Posterior cingulate gyrus (tissue), 11 donors: ENCODE results near the gene EFCAB3.
"Not testable (repeated sequence)": the region's sequence is repeated elsewhere in the genome, so short reads cannot be mapped to it uniquely, and the experiment has no call there.

ENCODE experiments used
- DNase-seq, 10 donors: peaks; one replicate each; pipeline versions ENCODE4 v3.0.0 to v3.0.0-alpha.2; 2020 to 2021; ENCODE audit warnings: mixed read lengths in 3 of 10
- intact Hi-C: fragments of 100-400 bp; cut with DNase I; formaldehyde crosslinking; loops from one replicate; pipeline ENCODE4 v1.15.1; 2023

Gene EFCAB3

GRCh38 chr17:62380253-62380652 is at the start of gene EFCAB3:
EFCAB3 (plus strand) TSS chr17:62380553; CDS start chr17:62382980, 2,427 bp downstream.
- intact Hi-C loops: no loop called here

DNA sequence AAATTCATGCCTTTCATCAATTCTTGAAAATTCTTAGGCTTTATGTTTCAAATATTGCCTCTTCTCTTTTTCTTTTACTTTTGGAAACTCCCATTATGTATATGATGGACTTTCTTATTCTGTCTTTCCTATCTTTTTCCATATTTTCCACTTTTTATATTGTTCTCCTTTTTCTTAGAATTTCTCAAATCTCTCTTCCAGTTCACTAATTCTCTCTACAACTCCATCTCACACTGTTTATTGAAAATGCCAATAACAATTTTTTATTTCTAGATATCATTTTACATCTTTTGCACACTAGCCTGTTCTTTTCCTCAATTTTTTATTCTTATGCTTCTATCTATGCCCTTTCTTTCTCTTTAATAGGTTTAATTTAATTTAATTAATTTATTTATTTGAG is 43.8 kb upstream of the EFCAB3 start:
- intact Hi-C loops: no loop called here
- DNase-seq: no peak

More at GRCh38 chr17:62380253-62380652, at the start of gene EFCAB3:
- no peak for DNase-seq

DNA sequence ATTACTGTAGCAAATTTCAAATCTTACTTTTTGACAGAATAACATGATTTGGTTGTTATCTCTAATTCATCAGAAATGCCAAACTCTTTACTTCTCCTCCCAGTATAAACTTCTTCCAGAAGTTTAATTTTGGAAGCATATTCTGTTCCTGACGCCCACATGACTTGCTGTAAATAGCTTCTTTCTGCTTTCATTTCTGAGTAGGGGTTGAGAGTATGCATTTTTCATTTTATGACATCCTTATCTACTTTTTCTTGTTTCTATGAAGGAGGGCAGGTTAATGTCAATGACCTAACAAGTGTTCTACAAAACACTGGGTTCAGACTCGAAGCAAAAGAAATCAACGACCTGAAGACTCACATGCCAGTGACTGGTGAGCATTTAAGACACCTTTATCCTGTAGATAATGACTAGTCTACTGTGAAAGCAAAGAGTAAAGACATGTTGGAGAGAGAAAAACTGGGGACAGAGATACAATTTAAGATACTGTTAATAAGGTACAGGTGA is 36.5 kb upstream of the EFCAB3 start:
- no peak for DNase-seq
- intact Hi-C loops: no loop called here

DNA sequence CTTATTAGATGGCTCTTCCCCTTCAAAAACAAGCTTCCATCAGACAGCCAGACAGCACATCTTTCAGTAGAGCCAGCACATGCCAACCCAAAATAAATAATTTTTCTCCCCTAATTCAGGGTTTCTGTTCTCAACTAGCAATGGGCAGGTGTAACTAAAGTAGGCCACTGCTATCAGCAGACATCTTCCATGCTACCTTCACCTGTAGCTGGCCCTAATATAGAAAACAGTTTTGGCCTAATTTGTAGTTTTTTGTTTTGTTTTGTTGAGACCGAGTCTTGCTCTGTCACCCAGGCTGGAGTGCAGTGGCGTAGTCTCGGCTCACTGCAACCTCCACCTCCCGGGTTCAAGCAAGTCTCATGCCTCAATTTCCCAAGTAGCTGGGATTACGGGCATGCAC is 29.2 kb upstream of the EFCAB3 start:
- intact Hi-C loops: no loop called here
- DNase-seq: no peak

- DNase-seq: no peak
- intact Hi-C loops: no loop called here
These were observed 14.2 kb upstream of the EFCAB3 start for GRCh38 chr17:62366191-62366590.

- peak in 1 of 10 donors; percentile 79 for DNase-seq
- intact Hi-C loops: no loop called here
These were observed 1.2 kb downstream of the EFCAB3 start for GRCh38 chr17:62381561-62381960.

- intact Hi-C loops: no loop called here
- no peak for DNase-seq
These were observed 8.5 kb downstream of the EFCAB3 start for GRCh38 chr17:62388856-62389255.

DNA sequence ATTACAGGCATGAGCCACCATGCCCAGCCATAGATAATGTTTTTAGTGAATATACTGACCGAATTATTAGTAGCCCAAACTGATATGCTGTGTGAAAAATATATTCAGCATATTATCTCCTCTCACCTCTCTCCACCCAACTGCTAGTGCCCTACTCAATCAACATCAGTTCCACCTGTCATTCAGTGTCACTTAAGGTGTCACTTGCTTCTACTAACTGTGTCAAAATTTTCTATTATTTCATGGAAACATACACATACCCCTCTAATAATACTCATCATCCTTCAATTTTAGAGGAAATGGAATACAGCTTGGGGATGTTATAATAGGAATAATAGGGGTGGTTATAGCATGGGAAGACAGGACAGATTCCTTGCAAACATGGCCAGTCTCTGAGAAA is 12.6 kb downstream of the EFCAB3 start:
- intact Hi-C loops: no loop called here
- DNase-seq: no peak

- no peak for DNase-seq
- intact Hi-C loops: no loop called here
These were observed 18.5 kb downstream of the EFCAB3 start for GRCh38 chr17:62398891-62399290.

DNA sequence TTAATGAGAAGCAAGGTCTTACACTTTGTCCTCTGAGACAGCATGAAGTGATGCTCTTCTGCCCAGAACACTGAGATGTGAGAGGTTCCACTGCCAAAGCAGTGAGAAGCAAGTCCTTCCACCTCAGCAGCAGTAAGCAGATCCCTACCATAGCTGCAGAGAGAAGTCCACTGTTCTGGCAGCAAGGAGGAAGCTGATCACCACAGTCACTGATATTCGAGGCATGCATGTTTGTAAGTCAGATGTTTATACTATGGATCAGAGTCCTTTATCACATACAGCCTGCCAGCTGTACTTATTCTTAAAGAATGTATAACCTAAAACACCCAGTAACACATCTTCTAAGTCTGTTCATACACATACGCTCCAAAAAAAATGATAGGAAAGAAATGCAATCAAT is 25.1 kb downstream of the EFCAB3 start:
- intact Hi-C loops: no loop called here
- no peak for DNase-seq

DNA sequence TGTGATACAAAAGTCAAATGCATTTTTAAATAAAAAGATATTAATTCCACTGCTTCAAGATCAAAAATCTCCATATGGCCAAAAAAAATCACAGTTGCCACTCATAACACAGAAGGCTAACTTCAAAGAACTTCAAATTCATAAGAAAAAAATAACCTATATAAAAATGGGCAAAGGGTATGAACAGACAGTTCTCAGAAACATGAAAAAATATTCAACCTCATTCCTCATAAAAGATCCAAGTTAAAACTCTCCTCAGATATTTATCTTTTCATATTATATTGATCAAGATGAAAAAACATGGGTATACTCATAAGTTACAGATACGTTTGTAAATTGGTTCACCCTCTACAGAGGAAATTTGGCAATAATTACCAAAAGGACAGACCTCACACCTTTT is 32.7 kb downstream of the EFCAB3 start:
- DNase-seq, intact Hi-C loops: not testable (repeated sequence)

- intact Hi-C loops: not testable (repeated sequence)
These were observed 43.5 kb downstream of the EFCAB3 start, which contains the start of gene METTL2A for GRCh38 chr17:62423647-62424461. METTL2A (plus strand) TSS chr17:62423897; CDS start chr17:62423903, 6 bp downstream.

DNA sequence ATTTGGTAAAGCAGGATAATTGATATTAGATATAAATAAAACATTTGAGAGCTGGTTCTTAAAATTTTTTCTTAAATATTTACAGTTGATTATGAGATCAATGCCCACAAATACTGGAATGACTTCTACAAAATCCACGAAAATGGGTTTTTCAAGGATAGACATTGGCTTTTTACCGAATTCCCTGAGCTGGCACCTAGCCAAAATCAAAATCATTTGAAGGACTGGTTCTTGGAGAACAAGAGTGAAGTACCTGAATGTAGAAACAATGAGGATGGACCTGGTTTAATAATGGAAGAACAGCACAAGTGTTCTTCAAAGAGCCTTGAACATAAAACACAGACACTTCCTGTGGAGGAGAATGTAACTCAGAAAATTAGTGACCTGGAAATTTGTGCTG is 45.9 kb downstream of the EFCAB3 start:
- intact Hi-C loops, DNase-seq: not testable (repeated sequence)

More at GRCh38 chr17:62423647-62424461, 43.5 kb downstream of the EFCAB3 start, which contains the start of gene METTL2A:
- DNase-seq: peak; percentile 68 to 97 (median 86)

DNA sequence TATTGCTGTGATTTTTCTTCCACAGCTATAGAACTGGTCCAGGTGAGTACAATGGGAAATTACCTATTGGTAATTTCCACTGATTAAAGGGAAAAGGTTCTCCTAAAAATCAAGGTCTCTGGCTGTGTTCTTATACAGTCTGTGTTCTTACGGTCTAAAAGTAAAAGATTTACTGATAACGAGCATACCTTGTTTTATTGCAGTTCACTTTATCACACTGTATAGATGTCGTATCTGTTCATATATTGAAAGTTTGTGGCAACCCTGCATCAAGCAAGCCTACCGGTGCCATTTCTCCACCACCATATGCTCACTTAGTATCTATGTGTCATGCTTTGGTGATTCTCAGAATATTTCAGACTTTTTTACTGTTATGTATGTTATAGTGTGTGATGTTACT is 54.9 kb downstream of the EFCAB3 start:
- DNase-seq, intact Hi-C loops: not testable (repeated sequence)

DNA sequence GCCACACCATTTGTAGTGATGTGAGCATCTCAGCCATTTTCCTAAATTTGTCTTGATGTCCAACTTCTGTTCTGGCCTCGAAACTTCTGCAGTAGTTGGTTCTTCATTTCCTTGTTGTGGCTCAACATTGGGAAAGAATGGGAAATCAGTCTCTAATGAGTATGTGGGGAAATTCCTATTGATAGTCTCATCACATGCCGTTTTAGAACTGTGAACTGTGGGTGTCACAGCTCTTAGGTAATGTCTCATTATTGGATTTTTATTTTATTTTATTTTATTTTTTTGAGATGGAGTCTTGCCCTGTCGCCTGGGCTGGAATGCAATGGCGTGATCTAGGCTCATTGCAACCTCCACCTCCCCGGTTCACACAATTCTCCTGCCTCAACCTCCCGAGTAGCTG is 60.8 kb downstream of the EFCAB3 start:
- intact Hi-C loops: not testable (repeated sequence)

GRCh38 chr17:62444063-62444462 is 63.7 kb downstream of the EFCAB3 start:
- intact Hi-C loops: no loop called here
- DNase-seq: no peak

More for the DNA sequence above, 60.8 kb downstream of the EFCAB3 start:
- DNase-seq: not testable (repeated sequence)

DNA sequence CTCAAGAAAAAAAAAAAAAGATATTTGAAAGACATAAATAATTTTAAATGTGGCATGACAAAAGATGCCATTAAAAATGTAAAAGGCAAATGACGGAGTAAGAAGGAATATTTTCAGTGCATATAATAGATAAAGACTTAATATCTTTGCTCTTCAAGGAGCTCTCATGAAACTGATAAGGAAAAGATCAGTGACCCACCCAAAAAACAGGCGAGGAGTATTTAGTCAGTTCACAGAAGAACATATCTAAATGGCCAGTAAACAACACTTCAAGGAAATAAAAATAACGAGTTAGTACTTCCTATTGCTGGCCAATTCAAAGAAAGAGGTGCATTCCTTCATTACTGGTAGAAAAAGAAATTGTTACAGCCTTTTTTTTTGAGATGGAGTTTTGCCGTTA is 65.4 kb downstream of the EFCAB3 start:
- DNase-seq, intact Hi-C loops: not testable (repeated sequence)

- DNase-seq, intact Hi-C loops: not testable (repeated sequence)
These were observed 71.8 kb downstream of the EFCAB3 start for GRCh38 chr17:62452195-62452594.

GRCh38 chr17:62453041-62453440 is 72.7 kb downstream of the EFCAB3 start:
- intact Hi-C loops, DNase-seq: not testable (repeated sequence)

DNA sequence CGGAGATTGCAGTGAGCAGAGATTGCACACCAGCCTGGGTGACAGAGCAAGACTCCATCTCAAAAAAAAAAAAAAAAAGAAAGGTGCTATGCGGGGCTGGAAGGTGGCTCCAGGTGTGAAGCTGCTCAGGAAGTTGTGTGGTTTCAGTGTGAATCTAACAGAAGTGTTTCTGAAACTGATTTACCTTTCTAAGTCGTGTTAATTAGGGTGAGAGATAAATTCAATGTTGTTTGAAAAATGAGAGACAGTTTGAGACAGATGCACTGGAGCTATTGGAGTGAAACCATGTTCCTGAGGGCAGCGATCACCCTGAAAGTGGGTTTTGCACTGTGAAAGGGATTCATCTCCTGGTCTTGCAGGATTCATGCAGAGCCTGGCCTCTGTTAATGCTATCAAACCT is 73.3 kb downstream of the EFCAB3 start:
- intact Hi-C loops, DNase-seq: not testable (repeated sequence)

GRCh38 chr17:62454111-62454510 is 73.8 kb downstream of the EFCAB3 start:
- peak in 1 of 10 donors; percentile 19 for DNase-seq

GRCh38 chr17:62456016-62456415 is 75.7 kb downstream of the EFCAB3 start:
- DNase-seq: no peak
- intact Hi-C loops: no loop called here

More at GRCh38 chr17:62454111-62454510, 73.8 kb downstream of the EFCAB3 start:
- intact Hi-C loops: not testable (repeated sequence)
